SK-N-SH (cell line): ENCODE results near the gene SH3PXD2A. TPM values are rescaled to one million over a fixed set of nuclear protein-coding genes. Genes with fewer than 3 reads are reported as not detected.
A peak's percentile ranks its signal among the peaks of the same experiment; 100 is the strongest.

ENCODE experiments used
- CTCF ChIA-PET: fragments of 300-600, 350-600 bp; formaldehyde crosslinking; extraction: SDS; loops from one replicate; lab custom pipeline; 2021; lab: Yijun Ruan, JAX
- POLR2A ChIA-PET: fragments of 350-600 bp; sonication (Branson Sonifier 250); formaldehyde crosslinking; extraction: SDS; loops from one replicate; lab custom pipeline; 2020; ENCODE audit warnings: antibody characterized with exemption, inconsistent platforms; lab: Yijun Ruan, JAX
- DNase-seq: peaks from one replicate; pipeline ENCODE4 v3.0.0; 2012
- H2AFZ ChIP-seq: fragments of 200-600 bp; sonication (generic); 2 replicates; pipeline ENCODE4 v1.8.1; 2016; ENCODE audit warnings: antibody characterized with exemption, mild to moderate bottlenecking, low read depth
- H3F3A ChIP-seq: fragments of 200-600 bp; sonication (generic); replicated peaks from 2 replicates; pipeline ENCODE3; 2016; ENCODE audit warnings: antibody characterized with exemption, mild to moderate bottlenecking; ENCODE audit not compliant: insufficient read depth
- H3K27ac ChIP-seq, 2 experiments: fragments of 200-500 bp in 1 of 2; fragments of 200-600 bp in 1 of 2; sonication (Bioruptor generic) in 1 of 2; sonication (generic), shearing (Covaris generic) in 1 of 2; 2 replicates each; pipeline versions ENCODE4 v1.5.1 to v1.6.1; 2014 to 2016; ENCODE audit warnings: low read depth in 2 of 2, inconsistent platforms in 1 of 2, low read length in 1 of 2, mild to moderate bottlenecking in 1 of 2, mixed read lengths in 1 of 2
- H3K27me3 ChIP-seq: fragments of 200-600 bp; sonication (generic), shearing (Covaris generic); 2 replicates; pipeline ENCODE4 v1.6.1; 2016; ENCODE audit warnings: mixed run types; ENCODE audit not compliant: insufficient read depth
- H3K36me3 ChIP-seq, 2 experiments: fragments of 200-500 bp in 1 of 2; fragments of 200-600 bp in 1 of 2; sonication (Bioruptor generic) in 1 of 2; sonication (generic) in 1 of 2; replicated peaks in 1 of 2; 2 replicates each; pipeline versions ENCODE3 to v1.5.1; 2014 to 2016; ENCODE audit warnings: low read length in 1 of 2, mild to moderate bottlenecking in 1 of 2; ENCODE audit not compliant: insufficient read depth in 2 of 2, control insufficient read depth in 1 of 2
- H3K4me1 ChIP-seq, 2 experiments: fragments of 200-500 bp in 1 of 2; fragments of 200-600 bp in 1 of 2; sonication (Bioruptor generic) in 1 of 2; sonication (generic), shearing (Covaris generic) in 1 of 2; 2 replicates each; pipeline versions ENCODE4 v1.5.1 to v1.6.1; 2014 to 2016; ENCODE audit warnings: low read depth in 1 of 2, low read length in 1 of 2, mixed run types in 1 of 2; ENCODE audit not compliant: insufficient read depth in 2 of 2, control insufficient read depth in 1 of 2
- H3K4me2 ChIP-seq: fragments of 200-600 bp; sonication (generic), shearing (Covaris generic); 2 replicates; pipeline ENCODE4 v1.6.1; 2017; ENCODE audit warnings: mixed run types
- H3K4me3 ChIP-seq, 2 experiments: fragments of 200-500 bp in 1 of 2; fragments of 200-600 bp in 1 of 2; sonication (Bioruptor generic) in 1 of 2; sonication (generic), shearing (Covaris generic) in 1 of 2; 2 replicates each; pipeline versions ENCODE4 v1.5.1 to v1.8.1; 2014 to 2016; ENCODE audit warnings: low read depth in 2 of 2, inconsistent platforms in 1 of 2, low read length in 1 of 2, mild to moderate bottlenecking in 1 of 2, mixed read lengths in 1 of 2, moderate library complexity in 1 of 2
- H3K79me2 ChIP-seq: fragments of 200-600 bp; sonication (generic); 2 replicates; pipeline ENCODE4 v1.8.1; 2017; ENCODE audit warnings: mild to moderate bottlenecking; ENCODE audit not compliant: insufficient read depth
- H3K9ac ChIP-seq: fragments of 200-600 bp; sonication (generic); 2 replicates; pipeline ENCODE4 v1.6.1; 2017; ENCODE audit warnings: mixed run types
- H3K9me2 ChIP-seq: fragments of 200-600 bp; sonication (generic); 2 replicates; pipeline ENCODE4 v1.6.1; 2017; ENCODE audit warnings: mixed run types
- H3K9me3 ChIP-seq: fragments of 200-600 bp; sonication (generic); 2 replicates; pipeline ENCODE4 v1.6.1; 2017; ENCODE audit warnings: mixed run types, mild to moderate bottlenecking, moderate library complexity
- H4K20me1 ChIP-seq: fragments of 200-600 bp; sonication (generic); 2 replicates; pipeline ENCODE4 v1.6.1; 2017; ENCODE audit warnings: mild to moderate bottlenecking, mixed run types; ENCODE audit not compliant: insufficient read depth
- FOSL2 ChIP-seq: IDR thresholded peaks from 2 replicates; pipeline ENCODE4 v1.4.0; 2012; ENCODE audit warnings: low read depth, mild to moderate bottlenecking, moderate library complexity, borderline replicate concordance
- GATA2 ChIP-seq: sonication (generic); formaldehyde crosslinking; IDR thresholded peaks from 2 replicates; pipeline ENCODE4 v1.5.0; 2020; ENCODE audit warnings: mild to moderate bottlenecking, missing genetic modification reagents
- MEF2A ChIP-seq: IDR thresholded peaks from 2 replicates; pipeline ENCODE4 v1.4.0; 2012; ENCODE audit warnings: low read depth, borderline replicate concordance
- MXI1 ChIP-seq: IDR thresholded peaks from 2 replicates; pipeline ENCODE4 v1.6.1; 2012; ENCODE audit warnings: mild to moderate bottlenecking, low read depth, low read length, improper control_type of control experiment
- NFIC ChIP-seq: IDR thresholded peaks from 2 replicates; pipeline ENCODE4 v1.4.0; 2012; ENCODE audit warnings: borderline replicate concordance
- NRF1 ChIP-seq: IDR thresholded peaks from 2 replicates; pipeline ENCODE4 v1.6.1; 2012; ENCODE audit warnings: low read depth, mild to moderate bottlenecking, low read length
- RCOR1 ChIP-seq: fragments of 150-350 bp; IDR thresholded peaks from 2 replicates; pipeline ENCODE4 v1.6.1; 2017; ENCODE audit warnings: antibody characterized with exemption, low read length
- SIN3A ChIP-seq: IDR thresholded peaks from 2 replicates; pipeline ENCODE4 v1.6.1; 2012; ENCODE audit warnings: low read depth, mild to moderate bottlenecking, low read length, moderate library complexity, borderline replicate concordance
- SMC3 ChIP-seq: IDR thresholded peaks from 2 replicates; pipeline ENCODE4 v1.6.1; 2012; ENCODE audit warnings: low read depth, low read length, improper control_type of control experiment
- USF1 ChIP-seq: IDR thresholded peaks from 2 replicates; pipeline ENCODE4 v1.4.0; 2012; ENCODE audit warnings: low read depth, borderline replicate concordance
- USF2 ChIP-seq: fragments of 150-350 bp; IDR thresholded peaks from 2 replicates; pipeline ENCODE4 v1.6.1; 2017; ENCODE audit warnings: antibody characterized with exemption, low read length, low read depth, borderline replicate concordance
- YY1 ChIP-seq: IDR thresholded peaks from 2 replicates; pipeline ENCODE4 v1.4.0; 2012; ENCODE audit warnings: low read depth, mild to moderate bottlenecking
- ZBTB33 ChIP-seq: IDR thresholded peaks from 2 replicates; pipeline ENCODE4 v1.4.0; 2012; ENCODE audit warnings: low read depth, borderline replicate concordance
- WGBS: methylation state at CpG from one replicate; pipeline ENCODE4 v1.1.6; 2017; ENCODE audit warnings: low lambda C conversion rate; 5-methylcytosine and 5-hydroxymethylcytosine counted together
- polyA plus RNA-seq, 3 experiments: library from polyadenylated mRNA; depleted of rRNA; stranded (reverse); fragments of >200 nt; gene quantifications; 2 replicates each; pipeline ENCODE4 v1.2.3, GENCODE V29; 2012

Gene SH3PXD2A
- polyA plus RNA-seq, 1 of the 3 experiments (the other 2 are of a cell fraction) = 2.5 TPM

GRCh38 chr10:103554488-103555324 lies 300.7 kb downstream of the SH3PXD2A start:
- Histone ChIP-seq H3K9me2 (no peaks in the 10 kb centered on the region), H2AFZ (peak overlapping the region; percentile 41; the same call in 1 of the 2 replicates), H3K4me3 (peak overlapping the region; percentile 43 to 44; a peak in 3 of 4 replicates), H4K20me1 (no peaks in the 10 kb centered on the region), H3K4me1 (peaks cover 0 to 54% of the 10 kb centered on the region in 2 experiments; a peak in 1 of 4 replicates), H3K27me3 (peaks cover 9% of the 10 kb centered on the region; the same call in 1 of the 2 replicates), H3K27ac (peak overlapping the region in 1 of 2 experiments; percentile 8; a peak in 1 of 4 replicates), H3K9me3 (no peaks in the 10 kb centered on the region), H3F3A (no peaks in the 10 kb centered on the region), H3K9ac (no peak overlapping the region), H3K36me3 (no peaks in the 10 kb centered on the region), H3K4me2 (peak overlapping the region; percentile 71), H3K79me2 (no peaks in the 10 kb centered on the region)
- peak; percentile 32; the same call in 1 of the 2 replicates for TF ChIP-seq NRF1
- peak; percentile 66 for TF ChIP-seq MXI1
- TF ChIP-seq USF2 = no peak
- no peak for TF ChIP-seq NFIC
- TF ChIP-seq ZBTB33 = no peak
- no peak for TF ChIP-seq FOSL2
- ChIA-PET POLR2A (interaction anchor here (0.8 kb wide), 1 partner anchor 9 kb away, joined by 4 read pairs; no protein-coding TSS in a partner anchor), CTCF (interaction anchor here (0.6 to 1.8 kb wide), 5 partner anchors 9 to 69 kb away, joined by 3 to 9 read pairs (median 5); no protein-coding TSS in a partner anchor)
- peak; percentile 91 for DNase-seq
- WGBS = 14% methylated on average over 19 of the region's 44 CpGs

GRCh38 chr10:103553743-103554487 lies 301.5 kb downstream of the SH3PXD2A start:
- peaks cover 0 to 62% of the 10 kb centered on the region in 2 experiments; a peak in 1 of 4 replicates for H3K4me1 ChIP-seq
- no peak for DNase-seq
- H3K4me3 ChIP-seq = no peak overlapping the region
- no peaks in the 10 kb centered on the region for H3K9me3 ChIP-seq
- no peaks in the 10 kb centered on the region for H4K20me1 ChIP-seq
- H3K27ac ChIP-seq = no peak overlapping the region
- no peaks in the 10 kb centered on the region for H3K79me2 ChIP-seq
- H3K4me2 ChIP-seq = no peak overlapping the region
- CTCF ChIA-PET = interaction anchor here (0.6 to 3.5 kb wide), 5 partner anchors 10 to 567 kb away, joined by 3 to 21 read pairs (median 7); no protein-coding TSS in a partner anchor
- peaks cover 9% of the 10 kb centered on the region; the same call in 1 of the 2 replicates for H3K27me3 ChIP-seq
- H3K36me3 ChIP-seq = no peaks in the 10 kb centered on the region
- WGBS = 86% methylated on average over 7 of the region's 8 CpGs
- no peaks in the 10 kb centered on the region for H3K9me2 ChIP-seq
- no peak overlapping the region for H2AFZ ChIP-seq
- no peaks in the 10 kb centered on the region for H3F3A ChIP-seq
- TF ChIP-seq USF2 (no peak), YY1 (no peak), MEF2A (no peak), ZBTB33 (no peak), USF1 (no peak), SMC3 (no peak), SIN3A (no peak), RCOR1 (no peak), GATA2 (CRISPR knock-in tag) (no peak)
- POLR2A ChIA-PET = no interaction called here
- no peak overlapping the region for H3K9ac ChIP-seq
